Measurements from ENCODE around the gene RHOD.

RHOD gene, protein sequence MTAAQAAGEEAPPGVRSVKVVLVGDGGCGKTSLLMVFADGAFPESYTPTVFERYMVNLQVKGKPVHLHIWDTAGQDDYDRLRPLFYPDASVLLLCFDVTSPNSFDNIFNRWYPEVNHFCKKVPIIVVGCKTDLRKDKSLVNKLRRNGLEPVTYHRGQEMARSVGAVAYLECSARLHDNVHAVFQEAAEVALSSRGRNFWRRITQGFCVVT

DNA sequence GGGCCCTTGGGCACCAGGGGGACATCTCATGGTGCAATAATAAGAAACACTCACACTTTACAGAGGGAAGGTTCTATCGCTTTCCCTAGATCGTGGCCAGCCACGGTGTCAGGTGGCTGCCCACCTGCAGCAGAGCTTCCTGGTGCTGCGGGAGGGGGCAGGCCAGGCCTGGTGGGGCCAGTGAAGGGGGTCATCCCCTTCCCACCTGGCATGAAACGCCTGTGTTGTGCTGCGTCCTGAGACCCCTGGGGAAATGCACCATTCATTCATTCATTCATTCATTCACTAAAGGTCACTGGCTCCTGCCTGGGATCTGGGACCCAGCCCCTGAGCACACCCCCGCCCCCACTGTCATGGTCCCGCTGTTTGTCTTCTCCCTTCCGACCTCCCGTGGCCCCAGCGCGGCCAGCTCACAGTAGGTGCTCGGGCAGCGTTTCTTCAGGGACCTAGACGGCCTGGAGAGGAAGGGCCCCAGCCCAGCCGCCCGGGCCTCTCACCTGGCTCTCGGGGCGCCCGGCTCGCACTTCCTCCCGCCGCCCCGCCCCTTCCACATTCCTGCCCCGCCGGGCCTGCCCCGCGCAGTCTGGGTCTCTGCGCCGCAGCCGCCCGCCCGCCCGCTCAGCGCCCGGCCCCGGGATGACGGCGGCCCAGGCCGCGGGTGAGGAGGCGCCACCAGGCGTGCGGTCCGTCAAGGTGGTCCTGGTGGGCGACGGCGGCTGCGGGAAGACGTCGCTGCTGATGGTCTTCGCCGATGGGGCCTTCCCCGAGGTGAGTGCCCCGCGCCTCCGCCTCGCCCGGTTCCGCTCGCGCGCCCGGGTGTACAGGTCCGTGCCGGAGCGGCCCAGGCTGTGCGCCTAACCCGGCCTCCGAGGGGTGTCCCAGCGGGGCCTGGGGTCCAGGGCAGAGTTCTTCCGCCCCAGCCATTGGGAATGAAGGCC, at the start of gene RHOD:
Gene RHOD, plus strand, starts transcription at position 581 of the 938 bp plus-strand sequence. Its CDS starts 56 bp downstream, at position 637.
- peak; percentile 34 for DNase-seq

DNA sequence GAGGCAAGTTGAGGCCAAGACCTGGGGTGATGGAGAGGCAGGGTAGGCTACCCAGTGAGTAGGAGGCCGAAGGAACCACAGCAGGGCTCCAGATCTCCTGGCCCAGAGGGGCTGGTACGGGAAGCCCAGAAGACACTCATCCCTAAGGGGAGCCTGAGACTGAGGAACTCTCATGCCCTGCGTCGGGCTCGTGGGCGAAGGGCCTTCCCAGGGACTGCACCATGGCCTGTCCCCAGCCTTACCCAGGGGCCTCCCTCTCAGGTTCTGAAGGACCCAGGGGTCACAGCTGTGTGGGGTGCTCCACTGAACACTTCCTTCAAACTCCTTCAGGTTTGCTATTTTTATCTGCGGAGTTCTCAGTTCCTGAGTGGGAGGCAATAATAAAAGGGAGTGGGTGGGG, 49.5 kb upstream of the RHOD start:
- no peak for DNase-seq

DNA sequence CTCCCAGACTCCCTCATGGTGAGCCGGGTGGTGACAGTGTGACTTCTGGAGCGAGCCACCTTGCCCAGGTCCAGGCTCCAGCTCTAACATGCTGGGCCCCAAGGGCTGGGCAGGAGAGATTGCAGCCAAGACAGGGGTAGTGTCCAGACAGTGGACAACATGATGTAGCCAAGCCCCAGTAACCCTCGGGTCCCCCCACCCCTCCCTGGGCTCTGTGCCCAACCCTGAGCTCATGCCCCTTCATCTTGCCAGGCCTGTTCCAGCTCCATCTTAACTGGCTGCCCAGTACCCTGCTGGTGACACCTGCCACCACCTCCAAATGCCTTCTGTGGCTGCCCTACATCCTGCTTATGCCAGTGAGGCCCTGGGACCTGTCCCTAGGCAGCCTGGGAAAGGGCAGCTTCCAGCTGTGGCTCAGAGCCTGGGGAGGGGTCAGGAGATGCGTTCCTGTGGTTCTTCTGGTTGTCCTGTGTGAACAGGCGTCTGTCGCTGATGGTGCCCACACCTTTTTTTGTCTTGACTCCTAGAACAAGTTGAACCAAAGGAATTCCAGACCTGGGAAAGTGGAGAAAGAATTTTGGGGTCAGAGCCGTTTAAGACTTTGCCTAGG, 46.2 kb upstream of the RHOD start:
- no peak for DNase-seq

DNA sequence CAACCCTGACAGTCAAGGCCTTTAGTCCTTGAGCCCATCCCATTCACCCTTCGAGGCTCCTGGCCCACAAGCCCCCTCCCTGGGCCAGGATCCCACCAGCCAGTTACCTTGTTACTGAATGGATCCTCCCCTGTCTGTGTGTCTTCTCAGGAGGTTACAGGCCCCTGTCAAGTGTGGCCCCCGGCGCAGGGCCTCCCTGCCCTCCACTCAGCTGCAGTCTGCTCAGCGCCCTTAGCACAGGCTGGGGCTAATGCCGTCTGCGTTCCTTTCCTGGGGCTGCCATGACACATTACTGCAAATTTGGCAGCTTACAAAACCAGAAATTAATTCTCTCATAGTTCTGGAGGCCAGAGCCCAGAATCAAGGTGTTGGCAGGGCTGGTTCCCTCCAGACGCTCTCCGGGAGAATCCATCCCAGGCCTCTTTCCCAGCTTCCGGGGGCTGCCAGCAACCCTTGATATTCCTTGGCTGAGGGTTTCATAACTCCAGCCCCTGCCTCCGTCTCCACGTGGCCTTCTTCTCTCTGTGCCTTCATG, 43.1 kb upstream of the RHOD start:
- no peak for DNase-seq

DNA sequence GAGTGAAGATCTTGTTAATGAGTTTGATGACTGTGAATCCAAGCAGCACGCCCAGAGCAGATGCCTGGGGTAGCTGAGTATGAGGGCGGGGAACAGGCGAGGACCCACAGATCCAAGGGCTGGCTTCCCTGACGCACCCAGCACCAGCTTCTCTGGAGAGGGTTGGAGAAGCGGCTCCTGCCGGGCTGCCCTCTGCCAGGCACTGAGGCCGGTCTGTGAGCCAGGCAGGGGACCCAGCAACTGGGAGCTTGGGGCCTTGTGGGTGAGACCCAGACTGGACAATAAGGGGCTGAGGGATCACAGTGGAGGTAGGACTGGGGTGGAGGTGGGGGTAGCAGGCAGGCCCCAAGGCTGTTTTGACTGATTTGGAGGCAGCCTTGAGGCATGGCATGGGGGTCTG, 42.3 kb upstream of the RHOD start:
- DNase-seq, result no peak

DNA sequence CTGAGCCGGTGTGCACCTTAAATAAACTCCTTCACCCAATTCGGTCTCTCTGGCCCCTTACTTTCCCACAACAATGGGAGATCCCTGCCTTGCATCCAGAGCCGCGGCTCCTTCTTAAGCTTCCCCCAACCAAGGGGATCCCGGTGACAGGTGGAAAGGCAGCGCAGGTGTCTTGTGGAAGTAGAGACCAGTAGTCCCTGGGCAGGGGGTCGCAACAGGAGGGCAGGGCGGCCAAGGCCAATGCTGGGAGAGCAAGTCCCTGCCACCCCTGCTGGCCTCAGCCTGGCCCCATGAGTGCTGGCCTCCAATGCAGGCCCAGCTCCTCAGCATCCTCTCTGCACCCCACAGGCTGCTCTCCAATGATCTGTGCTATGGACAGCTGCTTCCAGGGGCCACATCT, 41.6 kb upstream of the RHOD start:
- no peak for DNase-seq

DNA sequence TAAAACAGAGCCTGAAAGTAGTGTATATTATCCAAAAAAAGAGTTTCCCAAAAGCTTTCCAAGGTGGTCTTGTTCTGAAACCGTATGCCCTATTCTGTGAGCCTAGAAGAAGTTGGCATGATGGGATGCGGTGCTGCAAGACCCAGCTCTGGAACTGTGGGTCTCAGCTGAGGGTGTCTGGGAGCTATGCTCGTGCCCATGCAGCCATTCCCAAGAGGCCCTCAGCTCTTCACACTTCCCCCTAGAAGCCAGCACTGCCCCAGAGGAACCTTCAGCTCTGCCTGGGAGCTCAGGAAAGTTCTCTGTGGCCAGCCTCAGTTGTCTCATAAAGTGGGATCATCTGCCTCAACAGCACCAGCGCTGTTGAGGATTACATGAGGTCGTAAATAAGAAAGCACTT, 40.1 kb upstream of the RHOD start:
- no peak for DNase-seq

DNA sequence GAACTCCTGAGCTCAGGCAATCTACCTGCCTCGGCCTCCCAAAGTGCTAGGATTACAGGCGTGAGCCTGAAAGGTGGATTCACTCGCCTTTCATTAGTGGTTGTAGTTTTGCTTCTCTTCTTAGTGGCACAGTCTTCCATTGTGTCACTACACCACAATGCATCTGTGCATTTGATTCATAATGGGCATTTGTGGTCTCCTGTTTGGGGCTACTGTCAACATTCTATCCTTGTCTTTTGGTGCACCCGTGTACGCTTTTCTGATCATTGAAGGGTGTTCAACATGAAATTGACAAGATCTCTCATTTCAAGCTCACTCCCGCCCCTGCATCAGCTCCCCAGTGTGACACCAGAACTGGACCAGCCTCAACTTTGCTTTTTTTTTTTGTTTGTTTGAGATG, 35.7 kb upstream of the RHOD start:
- no peak for DNase-seq

DNA sequence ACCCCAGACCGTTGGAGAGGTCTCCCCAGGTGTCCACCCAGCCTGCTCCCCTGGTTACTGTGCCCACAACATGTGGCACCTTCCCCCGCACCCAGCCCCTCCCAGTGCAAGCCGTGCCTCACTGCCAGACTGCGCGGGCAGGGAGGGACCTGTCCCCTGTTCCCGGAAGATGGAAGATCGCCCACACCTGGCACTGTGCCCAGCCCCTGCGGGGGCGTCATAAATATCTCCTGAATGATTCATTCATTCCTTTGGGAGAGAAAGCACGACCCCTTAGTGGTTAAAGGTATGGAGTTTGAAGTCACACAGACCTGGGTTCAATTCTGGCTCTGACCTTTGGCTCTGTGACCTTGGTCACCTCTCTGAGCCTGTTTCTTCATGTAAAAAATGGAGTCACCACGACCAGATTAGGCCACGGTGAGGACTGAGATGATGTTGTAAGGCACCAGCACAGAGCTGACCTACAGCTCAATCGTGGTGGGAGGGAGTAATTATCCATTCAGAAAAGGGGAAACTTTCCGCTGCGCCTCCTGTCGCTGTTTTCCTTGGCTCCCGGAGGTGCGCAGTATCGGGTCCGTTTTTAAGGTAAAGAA, 34.2 kb upstream of the RHOD start:
- DNase-seq, result peak; percentile 59

DNA sequence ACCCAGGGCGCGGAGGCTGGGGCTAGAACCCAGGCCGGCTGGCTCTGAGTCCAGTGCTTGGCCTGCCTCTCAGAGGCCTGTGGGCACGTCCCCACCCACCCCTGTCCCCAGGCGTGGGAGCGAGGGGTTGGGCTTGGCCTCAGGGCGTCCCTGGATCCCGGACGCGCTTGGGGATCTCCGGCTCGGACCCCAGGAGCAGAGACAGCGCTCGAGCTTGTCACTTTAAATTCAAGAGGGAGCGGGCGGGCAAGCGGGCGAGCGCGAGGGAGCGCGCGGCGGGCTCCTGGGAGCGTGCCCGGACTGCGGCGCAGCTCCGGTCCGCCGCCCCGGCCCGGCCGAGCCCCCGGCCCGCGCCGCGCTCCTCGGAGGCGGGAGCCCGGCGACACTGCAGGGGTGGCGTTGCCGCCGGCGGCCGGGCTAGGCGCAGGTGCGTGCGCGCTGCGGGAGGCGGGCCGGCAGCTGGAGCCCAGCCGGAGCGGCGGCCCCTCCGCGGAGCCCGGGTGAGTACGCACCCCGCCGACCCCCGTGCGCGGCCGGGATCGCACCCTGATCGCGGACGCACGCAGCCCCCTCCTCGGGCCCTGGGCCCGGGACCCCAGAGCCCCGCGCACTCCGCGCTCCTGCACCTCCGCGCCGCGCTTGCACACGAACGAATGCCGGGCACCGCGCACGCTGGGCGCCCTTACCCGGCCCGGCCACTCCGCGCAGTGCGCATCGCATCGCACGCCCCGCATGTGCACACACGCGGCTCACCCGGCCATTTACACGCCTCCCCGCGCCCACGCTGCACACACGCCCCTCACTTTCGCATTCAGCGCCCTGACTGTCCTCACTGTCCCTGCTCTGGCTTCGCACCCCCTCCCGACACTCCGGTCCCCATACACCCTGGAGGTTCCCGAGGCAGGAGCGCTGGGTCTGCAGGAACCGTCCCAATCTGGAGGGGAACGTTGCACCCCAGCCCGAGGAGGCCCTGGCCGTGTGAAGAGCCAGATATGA, 33.4 kb upstream of the RHOD start, which contains the start of gene SYT12:
Gene SYT12, plus strand, starts transcription at position 174 of the 996 bp plus-strand sequence. CDS start 7,011 bp downstream, outside the sequence.
- DNase-seq, result no peak

DNA sequence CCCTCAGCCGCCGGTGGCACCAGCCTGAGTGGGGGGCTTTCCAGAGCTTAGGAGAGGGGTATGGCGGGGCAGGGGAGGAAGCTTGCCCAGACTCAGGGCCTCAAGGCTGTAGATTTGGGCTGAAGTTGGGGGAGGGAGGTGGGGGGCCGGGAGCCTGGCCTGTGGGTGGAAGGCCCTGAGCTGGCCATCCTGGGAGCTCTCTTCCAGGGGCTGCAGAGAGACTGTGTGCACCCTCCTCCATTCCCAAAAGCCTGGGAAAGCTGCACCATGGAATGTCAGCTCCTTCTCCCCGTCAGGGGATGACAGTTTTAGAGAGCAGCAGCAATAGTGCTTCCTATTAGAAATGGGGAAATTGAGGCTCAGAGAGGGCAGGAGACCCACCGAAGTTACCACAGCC, 32.7 kb upstream of the RHOD start:
- DNase-seq, result no peak

DNA sequence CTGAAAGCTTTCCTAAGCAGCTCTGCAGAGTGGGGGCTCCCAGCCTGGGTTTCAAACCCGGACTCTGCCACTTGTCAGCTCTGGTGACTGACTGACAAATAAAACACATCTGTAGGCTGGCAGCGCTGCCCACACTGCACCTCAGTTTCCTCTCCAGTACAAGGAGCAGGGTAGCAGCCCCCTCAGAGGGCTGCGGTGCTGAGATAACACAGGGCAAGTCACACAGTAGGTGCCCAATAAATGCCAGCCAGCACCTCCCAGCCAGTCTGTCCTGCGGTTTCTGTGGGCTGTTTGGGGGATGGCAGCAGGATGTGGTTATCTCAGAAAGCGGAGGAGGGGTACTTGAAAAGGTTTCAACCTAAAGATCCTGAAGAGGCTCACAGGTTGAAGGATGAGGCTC, 32.2 kb upstream of the RHOD start:
- DNase-seq, result no peak

DNA sequence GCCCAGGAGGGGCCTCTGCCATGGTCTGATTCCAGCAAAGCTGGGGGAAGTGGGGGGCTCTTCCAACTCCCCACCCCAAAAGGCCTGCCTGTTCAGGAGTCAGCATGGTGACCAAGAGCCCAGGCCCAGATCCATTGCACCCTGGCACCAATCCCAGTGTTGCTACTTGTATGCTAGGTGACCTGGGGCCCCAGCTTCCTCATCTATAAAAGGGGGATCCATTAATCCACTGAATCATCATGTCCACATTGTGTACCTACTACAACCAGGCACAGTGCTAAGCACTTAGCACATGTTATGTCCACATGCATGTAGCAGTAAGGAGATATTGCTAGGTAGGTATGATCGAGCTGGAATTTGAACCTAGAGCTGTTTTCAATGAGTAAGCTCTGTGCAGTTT, 31.7 kb upstream of the RHOD start:
- DNase-seq, result no peak

DNA sequence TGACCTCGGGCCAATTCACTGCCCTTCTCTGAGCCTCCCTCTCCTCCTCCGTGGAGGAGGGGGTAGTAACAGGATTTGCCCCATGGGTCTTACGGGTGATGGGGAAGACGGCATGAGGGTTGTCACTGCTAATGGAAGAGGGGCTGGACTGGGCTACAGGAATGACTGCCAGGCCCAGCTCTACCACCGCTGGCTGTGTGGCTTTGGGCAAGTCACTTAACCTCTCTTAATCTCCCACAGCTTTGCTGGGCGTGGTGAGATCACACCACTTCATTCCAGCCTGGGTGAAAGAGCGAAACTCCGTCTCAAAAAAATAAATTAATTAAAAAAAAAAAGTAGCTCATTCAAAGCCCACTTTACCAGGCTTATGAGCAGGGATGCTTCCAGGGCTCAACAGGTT, 30.9 kb upstream of the RHOD start:
- no peak for DNase-seq

DNA sequence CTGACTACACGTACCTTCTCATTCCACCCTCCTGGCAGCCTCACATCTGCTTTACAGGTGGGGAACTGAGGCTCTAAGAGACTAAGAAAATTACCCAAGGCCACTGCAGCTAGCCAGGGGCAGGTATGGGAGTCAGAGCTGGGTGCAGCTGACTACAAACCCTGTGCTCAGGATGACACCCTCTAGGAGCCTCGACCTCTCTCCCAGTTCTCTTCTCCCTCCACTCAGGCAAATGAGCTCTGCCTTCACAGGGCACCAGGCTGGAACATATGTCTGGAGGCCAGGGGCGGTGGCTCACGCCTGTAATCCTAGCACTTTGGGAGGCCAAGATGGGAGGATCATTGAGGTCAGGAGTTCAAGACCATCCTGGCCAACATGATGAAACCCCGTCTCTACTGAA, 29.7 kb upstream of the RHOD start:
- no peak for DNase-seq

DNA sequence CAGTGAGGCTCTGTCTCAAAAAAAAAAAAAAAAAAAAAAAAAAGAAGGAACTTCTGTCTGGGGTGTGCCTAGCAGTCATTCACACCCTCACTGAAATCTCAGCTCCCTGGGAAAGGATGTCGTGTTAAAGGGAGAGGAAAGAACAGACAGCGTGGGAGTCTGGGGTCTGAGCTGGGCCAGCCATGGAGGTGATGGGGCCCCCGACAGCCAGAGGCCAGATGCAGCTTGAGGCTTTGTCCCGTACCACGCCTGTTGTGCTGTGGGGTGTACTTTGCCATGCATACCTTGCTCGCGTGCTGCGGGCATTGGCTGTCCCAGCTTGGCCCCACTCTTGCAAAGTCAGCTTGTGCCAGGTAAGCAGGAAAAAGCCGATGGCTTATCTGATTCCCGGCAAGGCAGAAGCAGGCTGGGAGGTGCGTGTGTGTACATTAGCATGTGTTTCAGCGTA, 29.1 kb upstream of the RHOD start:
- no peak for DNase-seq

DNA sequence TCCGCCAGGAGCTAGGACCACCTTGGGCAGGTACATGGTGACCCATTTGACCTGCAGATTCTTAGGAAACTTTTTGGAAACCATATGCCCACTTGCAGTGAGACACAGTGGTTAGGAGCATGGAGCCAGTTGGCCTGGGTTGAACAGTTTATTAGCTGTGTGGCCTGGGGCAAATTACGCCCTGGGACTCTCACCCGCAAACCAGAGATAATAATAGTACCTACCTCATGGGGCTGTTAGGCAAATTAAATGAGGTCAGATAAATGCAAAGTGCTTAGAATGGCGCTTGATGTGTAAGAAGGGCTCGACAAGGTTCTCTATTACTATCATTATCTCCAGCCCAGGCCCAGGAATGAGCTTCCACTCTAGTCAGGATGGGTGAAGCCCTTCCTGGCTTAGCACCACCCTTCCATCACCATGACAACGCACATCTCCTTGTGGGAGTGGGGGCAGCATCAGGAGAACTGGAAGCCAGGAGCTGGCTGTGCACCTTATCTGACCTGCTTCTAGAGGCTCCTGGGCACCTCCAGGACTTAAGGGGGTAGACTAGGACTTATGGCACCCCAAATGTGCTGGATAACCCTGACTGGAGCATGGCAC, 28.6 kb upstream of the RHOD start:
- no peak for DNase-seq

DNA sequence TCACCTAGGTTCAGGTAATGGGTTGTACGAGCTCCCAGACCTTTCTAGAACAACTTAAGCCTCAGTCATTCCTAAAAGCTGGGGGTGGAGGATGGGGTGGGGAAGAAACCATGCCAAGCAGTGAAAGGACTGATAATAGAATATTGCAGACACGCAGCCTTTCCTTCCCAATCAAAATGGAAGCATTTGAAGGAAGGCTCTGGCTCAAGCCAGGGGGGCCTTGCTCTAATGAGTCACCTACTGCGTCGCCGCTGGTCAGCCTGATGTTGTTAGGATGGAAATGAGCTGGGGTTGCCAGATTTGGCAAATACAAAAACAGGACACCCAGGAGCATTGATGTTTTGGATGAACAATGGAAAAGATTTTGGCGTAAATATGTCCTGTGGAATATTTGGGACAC, 27.5 kb upstream of the RHOD start:
- no peak for DNase-seq

DNA sequence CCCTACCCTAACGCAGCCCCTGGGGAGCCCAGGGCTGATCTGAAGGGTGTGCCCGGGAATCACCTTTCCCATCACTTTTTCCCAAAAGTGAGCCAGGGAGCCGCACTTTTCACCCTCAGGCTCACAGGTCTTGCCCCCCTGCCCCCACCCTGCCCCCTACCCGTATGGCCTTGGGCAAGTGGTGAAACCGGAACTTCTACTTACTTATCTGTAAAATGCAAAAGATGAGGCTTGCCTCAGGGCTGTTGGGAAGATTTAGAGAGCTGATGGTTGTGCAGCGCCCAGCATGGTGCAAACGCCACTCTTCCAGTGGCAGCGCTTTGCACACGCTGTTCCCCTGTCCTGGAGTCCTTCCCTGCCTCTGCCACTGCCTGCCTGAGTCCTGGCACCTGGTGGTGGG, 25.7 kb upstream of the RHOD start:
- no peak for DNase-seq

DNA sequence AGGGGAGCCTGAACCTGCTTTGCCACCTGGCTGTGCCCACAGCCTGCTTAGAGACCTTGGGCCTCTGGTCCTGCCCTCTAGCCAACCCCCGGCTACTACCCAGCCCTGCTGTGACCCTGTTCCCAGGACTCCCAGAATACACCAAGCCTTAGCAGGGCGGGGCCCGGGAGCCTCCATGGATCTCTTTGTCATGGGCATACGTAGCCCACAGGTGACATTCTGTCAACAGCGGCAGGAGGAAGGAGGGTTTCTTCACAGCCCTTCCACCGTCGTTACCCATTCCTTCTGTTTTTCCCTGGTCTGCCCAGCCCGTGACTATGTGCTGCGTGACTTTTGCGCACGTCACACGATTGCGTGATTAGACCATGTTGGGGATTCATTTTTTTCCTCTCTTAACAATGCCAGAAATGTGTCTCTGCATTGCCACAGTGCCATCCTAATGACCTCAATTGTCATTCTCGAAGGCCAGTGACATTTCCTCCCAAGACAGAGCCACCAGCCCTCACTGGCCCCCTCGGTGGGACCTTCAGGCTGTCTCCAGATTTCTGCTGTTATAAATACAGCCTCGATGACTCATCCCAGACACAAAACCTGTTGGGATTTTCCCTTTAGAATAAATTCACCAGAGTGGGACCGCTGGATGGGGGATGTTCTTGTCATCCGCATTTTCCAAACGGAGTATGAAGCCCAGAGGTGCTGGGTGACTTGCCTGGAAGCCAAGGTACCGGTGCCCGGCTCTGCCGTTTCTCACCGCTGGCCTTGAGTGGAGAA, 24.7 kb upstream of the RHOD start:
- peak; percentile 65 for DNase-seq

Measured in fibroblast of skin of right quadriceps (primary cell).